ENCODE measurements around the gene ALDH3A1. TPM values are rescaled to one million over a fixed set of nuclear protein-coding genes. Genes with fewer than 3 reads are reported as not detected.

Gene ALDH3A1
- total and polyA plus RNA-seq, 2 experiments from 2014 or later, result 0.17 to 0.21 TPM

DNA sequence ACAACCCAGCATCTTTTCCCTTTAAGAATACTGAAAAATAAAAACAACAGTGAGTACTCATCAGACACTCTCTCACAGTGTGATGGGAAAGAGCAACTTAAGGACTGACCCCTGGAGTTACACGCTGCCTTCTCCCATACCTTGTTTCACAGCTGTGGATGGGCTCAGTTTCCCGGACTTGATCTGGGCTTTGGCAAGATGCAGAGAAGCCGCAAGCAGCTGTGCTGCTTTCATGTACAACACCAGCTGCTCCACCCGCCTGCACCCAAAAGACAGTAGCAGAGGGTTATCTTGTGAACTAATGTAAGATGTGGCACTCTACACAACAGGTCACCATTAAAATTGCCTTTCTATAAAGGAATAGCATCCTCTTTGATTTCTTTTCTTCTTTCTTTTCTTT is 32.7 kb upstream of the ALDH3A1 start:
- no peaks in the 10 kb centered on the region for H3K36me3 Mint-ChIP-seq (ENCODE audit: low read depth)
- no peak overlapping the region for H3K4me3 Mint-ChIP-seq
- Histone ChIP-seq H3K79me2 (replicated peaks; ENCODE audit: insufficient read depth) (no peaks in the 10 kb centered on the region), H3K9me2 (ENCODE audit: insufficient read depth) (no peaks in the 10 kb centered on the region), H3F3A (replicated peaks; ENCODE audit: low read depth) (no peaks in the 10 kb centered on the region), H3K36me3 (ENCODE audit: insufficient read depth) (no peaks in the 10 kb centered on the region), H3K4me3 (no peak overlapping the region), H2AFZ (no peak overlapping the region), H3K27ac (ENCODE audit: low read depth) (no peak overlapping the region), H3K4me2 (no peak overlapping the region), H4K20me1 (replicated peaks; ENCODE audit: insufficient read depth) (no peaks in the 10 kb centered on the region), H3K4me1 (ENCODE audit: insufficient read depth) (no peaks in the 10 kb centered on the region), H3K27me3 (ENCODE audit: insufficient read depth) (no peaks in the 10 kb centered on the region)
- DNase-seq (ENCODE audit: low spot score), result no peak
- TF ChIP-seq NANOG (IDR thresholded peaks at IDR 0.05; ENCODE audit: borderline replicate concordance) (no peak), ZNF114 (CRISPR knock-in tag; IDR thresholded peaks at IDR 0.05) (no peak), EZH2 (IDR thresholded peaks at IDR 0.05; ENCODE audit: low read depth, unreplicated experiment) (no peak), ZNF331 (CRISPR knock-in tag; IDR thresholded peaks at IDR 0.05; ENCODE audit: low read depth) (no peak), STAT1 (IDR thresholded peaks at IDR 0.05; ENCODE audit: unreplicated experiment) (no peak), CREB1 (CRISPR knock-in tag; IDR thresholded peaks at IDR 0.05; ENCODE audit: low read depth) (no peak), JUNB (IDR thresholded peaks at IDR 0.05; ENCODE audit: unreplicated experiment) (no peak), EZH2phosphoT487 (IDR thresholded peaks at IDR 0.05; ENCODE audit: unreplicated experiment) (no peak), POLR2AphosphoS5 (IDR thresholded peaks at IDR 0.05; ENCODE audit: low read depth) (no peak)
- TF ChIP-seq, protein P1, sequence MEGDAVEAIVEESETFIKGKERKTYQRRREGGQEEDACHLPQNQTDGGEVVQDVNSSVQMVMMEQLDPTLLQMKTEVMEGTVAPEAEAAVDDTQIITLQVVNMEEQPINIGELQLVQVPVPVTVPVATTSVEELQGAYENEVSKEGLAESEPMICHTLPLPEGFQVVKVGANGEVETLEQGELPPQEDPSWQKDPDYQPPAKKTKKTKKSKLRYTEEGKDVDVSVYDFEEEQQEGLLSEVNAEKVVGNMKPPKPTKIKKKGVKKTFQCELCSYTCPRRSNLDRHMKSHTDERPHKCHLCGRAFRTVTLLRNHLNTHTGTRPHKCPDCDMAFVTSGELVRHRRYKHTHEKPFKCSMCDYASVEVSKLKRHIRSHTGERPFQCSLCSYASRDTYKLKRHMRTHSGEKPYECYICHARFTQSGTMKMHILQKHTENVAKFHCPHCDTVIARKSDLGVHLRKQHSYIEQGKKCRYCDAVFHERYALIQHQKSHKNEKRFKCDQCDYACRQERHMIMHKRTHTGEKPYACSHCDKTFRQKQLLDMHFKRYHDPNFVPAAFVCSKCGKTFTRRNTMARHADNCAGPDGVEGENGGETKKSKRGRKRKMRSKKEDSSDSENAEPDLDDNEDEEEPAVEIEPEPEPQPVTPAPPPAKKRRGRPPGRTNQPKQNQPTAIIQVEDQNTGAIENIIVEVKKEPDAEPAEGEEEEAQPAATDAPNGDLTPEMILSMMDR (conservative IDR thresholded peaks at IDR 0.05; ENCODE audit: low read depth in 2 of 2), result no peak
- TF ChIP-seq, protein P2, sequence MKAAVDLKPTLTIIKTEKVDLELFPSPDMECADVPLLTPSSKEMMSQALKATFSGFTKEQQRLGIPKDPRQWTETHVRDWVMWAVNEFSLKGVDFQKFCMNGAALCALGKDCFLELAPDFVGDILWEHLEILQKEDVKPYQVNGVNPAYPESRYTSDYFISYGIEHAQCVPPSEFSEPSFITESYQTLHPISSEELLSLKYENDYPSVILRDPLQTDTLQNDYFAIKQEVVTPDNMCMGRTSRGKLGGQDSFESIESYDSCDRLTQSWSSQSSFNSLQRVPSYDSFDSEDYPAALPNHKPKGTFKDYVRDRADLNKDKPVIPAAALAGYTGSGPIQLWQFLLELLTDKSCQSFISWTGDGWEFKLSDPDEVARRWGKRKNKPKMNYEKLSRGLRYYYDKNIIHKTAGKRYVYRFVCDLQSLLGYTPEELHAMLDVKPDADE (IDR thresholded peaks at IDR 0.05), result no peak
- TF ChIP-seq, protein P3, sequence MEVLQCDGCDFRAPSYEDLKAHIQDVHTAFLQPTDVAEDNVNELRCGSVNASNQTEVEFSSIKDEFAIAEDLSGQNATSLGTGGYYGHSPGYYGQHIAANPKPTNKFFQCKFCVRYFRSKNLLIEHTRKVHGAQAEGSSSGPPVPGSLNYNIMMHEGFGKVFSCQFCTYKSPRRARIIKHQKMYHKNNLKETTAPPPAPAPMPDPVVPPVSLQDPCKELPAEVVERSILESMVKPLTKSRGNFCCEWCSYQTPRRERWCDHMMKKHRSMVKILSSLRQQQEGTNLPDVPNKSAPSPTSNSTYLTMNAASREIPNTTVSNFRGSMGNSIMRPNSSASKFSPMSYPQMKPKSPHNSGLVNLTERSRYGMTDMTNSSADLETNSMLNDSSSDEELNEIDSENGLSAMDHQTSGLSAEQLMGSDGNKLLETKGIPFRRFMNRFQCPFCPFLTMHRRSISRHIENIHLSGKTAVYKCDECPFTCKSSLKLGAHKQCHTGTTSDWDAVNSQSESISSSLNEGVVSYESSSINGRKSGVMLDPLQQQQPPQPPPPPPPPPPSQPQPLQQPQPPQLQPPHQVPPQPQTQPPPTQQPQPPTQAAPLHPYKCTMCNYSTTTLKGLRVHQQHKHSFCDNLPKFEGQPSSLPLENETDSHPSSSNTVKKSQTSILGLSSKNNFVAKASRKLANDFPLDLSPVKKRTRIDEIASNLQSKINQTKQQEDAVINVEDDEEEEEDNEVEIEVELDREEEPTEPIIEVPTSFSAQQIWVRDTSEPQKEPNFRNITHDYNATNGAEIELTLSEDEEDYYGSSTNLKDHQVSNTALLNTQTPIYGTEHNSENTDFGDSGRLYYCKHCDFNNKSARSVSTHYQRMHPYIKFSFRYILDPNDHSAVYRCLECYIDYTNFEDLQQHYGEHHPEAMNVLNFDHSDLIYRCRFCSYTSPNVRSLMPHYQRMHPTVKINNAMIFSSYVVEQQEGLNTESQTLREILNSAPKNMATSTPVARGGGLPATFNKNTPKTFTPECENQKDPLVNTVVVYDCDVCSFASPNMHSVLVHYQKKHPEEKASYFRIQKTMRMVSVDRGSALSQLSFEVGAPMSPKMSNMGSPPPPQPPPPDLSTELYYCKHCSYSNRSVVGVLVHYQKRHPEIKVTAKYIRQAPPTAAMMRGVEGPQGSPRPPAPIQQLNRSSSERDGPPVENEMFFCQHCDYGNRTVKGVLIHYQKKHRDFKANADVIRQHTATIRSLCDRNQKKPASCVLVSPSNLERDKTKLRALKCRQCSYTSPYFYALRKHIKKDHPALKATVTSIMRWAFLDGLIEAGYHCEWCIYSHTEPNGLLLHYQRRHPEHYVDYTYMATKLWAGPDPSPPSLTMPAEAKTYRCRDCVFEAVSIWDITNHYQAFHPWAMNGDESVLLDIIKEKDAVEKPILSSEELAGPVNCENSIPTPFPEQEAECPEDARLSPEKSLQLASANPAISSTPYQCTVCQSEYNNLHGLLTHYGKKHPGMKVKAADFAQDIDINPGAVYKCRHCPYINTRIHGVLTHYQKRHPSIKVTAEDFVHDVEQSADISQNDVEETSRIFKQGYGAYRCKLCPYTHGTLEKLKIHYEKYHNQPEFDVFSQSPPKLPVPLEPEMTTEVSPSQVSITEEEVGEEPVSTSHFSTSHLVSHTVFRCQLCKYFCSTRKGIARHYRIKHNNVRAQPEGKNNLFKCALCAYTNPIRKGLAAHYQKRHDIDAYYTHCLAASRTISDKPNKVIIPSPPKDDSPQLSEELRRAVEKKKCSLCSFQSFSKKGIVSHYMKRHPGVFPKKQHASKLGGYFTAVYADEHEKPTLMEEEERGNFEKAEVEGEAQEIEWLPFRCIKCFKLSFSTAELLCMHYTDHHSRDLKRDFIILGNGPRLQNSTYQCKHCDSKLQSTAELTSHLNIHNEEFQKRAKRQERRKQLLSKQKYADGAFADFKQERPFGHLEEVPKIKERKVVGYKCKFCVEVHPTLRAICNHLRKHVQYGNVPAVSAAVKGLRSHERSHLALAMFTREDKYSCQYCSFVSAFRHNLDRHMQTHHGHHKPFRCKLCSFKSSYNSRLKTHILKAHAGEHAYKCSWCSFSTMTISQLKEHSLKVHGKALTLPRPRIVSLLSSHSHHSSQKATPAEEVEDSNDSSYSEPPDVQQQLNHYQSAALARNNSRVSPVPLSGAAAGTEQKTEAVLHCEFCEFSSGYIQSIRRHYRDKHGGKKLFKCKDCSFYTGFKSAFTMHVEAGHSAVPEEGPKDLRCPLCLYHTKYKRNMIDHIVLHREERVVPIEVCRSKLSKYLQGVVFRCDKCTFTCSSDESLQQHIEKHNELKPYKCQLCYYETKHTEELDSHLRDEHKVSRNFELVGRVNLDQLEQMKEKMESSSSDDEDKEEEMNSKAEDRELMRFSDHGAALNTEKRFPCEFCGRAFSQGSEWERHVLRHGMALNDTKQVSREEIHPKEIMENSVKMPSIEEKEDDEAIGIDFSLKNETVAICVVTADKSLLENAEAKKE (CRISPR knock-in tag; IDR thresholded peaks at IDR 0.05), result no peak
- TF ChIP-seq, protein P4, sequence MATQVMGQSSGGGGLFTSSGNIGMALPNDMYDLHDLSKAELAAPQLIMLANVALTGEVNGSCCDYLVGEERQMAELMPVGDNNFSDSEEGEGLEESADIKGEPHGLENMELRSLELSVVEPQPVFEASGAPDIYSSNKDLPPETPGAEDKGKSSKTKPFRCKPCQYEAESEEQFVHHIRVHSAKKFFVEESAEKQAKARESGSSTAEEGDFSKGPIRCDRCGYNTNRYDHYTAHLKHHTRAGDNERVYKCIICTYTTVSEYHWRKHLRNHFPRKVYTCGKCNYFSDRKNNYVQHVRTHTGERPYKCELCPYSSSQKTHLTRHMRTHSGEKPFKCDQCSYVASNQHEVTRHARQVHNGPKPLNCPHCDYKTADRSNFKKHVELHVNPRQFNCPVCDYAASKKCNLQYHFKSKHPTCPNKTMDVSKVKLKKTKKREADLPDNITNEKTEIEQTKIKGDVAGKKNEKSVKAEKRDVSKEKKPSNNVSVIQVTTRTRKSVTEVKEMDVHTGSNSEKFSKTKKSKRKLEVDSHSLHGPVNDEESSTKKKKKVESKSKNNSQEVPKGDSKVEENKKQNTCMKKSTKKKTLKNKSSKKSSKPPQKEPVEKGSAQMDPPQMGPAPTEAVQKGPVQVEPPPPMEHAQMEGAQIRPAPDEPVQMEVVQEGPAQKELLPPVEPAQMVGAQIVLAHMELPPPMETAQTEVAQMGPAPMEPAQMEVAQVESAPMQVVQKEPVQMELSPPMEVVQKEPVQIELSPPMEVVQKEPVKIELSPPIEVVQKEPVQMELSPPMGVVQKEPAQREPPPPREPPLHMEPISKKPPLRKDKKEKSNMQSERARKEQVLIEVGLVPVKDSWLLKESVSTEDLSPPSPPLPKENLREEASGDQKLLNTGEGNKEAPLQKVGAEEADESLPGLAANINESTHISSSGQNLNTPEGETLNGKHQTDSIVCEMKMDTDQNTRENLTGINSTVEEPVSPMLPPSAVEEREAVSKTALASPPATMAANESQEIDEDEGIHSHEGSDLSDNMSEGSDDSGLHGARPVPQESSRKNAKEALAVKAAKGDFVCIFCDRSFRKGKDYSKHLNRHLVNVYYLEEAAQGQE (IDR thresholded peaks at IDR 0.05; ENCODE audit: unreplicated experiment), result no peak
- H3K27ac Mint-ChIP-seq, result no peak overlapping the region
- H3K27me3 Mint-ChIP-seq (ENCODE audit: insufficient read depth, low read depth, poor library complexity), result no peaks in the 10 kb centered on the region
- no peaks in the 10 kb centered on the region for H3K9me3 Mint-ChIP-seq
- H3K4me1 Mint-ChIP-seq, result no peaks in the 10 kb centered on the region
- ATAC-seq, result no peak
